ENCODE data around the gene MDM2. TPM values are rescaled to one million over a fixed set of nuclear protein-coding genes. Genes with fewer than 3 reads are reported as not detected.

Gene MDM2
- total and polyA plus RNA-seq, 9 of the 15 experiments (the other 6 are each of a cell fraction or from before 2014, with no cell fraction given), result 13.6 to 100 (median 49.0) TPM

DNA sequence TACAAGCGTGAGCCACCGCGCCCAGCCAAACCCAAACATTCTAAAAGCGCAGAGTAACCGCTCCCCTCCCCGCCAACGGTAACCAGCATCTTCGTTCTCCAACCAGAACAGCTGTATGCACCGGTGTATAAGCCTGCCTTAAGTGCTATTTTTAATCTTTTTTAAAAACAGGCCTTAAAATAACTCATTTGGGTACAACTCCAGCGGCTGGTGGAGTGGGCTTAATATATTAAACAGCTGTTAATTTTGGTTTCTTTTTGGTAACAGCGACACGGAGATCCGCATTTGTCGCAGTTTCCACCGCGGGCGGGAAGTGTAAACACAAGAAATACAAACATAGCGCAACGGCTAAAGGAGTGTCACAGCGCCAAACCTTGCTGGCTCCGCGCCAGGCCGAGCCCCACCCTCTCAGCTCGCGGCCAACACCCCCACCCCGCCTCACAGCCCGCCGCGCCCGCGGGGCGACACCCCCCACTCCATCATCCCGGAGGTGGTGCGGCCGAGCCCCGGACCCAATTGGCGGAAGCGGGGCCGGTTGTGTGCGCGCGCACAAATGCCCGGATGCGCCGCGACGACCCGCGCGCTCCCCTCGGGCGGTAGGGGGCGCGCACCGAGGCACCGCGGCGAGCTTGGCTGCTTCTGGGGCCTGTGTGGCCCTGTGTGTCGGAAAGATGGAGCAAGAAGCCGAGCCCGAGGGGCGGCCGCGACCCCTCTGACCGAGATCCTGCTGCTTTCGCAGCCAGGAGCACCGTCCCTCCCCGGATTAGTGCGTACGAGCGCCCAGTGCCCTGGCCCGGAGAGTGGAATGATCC lies at the start of gene MDM2 (continued):
- TF ChIP-seq SRSF9 (IDR thresholded peaks at IDR 0.05; ENCODE audit: borderline replicate concordance, low read depth, low read length), result no peak
- TF ChIP-seq GTF2F1 (IDR thresholded peaks at IDR 0.05; ENCODE audit: low read depth, low read length), result 0 out of 2 replicates have a peak, but pooled peaks have one; percentile 37
- no peak for TF ChIP-seq HOXB6 (CRISPR knock-in tag; IDR thresholded peaks at IDR 0.05; ENCODE audit: borderline replicate concordance)
- TF ChIP-seq, protein P1, sequence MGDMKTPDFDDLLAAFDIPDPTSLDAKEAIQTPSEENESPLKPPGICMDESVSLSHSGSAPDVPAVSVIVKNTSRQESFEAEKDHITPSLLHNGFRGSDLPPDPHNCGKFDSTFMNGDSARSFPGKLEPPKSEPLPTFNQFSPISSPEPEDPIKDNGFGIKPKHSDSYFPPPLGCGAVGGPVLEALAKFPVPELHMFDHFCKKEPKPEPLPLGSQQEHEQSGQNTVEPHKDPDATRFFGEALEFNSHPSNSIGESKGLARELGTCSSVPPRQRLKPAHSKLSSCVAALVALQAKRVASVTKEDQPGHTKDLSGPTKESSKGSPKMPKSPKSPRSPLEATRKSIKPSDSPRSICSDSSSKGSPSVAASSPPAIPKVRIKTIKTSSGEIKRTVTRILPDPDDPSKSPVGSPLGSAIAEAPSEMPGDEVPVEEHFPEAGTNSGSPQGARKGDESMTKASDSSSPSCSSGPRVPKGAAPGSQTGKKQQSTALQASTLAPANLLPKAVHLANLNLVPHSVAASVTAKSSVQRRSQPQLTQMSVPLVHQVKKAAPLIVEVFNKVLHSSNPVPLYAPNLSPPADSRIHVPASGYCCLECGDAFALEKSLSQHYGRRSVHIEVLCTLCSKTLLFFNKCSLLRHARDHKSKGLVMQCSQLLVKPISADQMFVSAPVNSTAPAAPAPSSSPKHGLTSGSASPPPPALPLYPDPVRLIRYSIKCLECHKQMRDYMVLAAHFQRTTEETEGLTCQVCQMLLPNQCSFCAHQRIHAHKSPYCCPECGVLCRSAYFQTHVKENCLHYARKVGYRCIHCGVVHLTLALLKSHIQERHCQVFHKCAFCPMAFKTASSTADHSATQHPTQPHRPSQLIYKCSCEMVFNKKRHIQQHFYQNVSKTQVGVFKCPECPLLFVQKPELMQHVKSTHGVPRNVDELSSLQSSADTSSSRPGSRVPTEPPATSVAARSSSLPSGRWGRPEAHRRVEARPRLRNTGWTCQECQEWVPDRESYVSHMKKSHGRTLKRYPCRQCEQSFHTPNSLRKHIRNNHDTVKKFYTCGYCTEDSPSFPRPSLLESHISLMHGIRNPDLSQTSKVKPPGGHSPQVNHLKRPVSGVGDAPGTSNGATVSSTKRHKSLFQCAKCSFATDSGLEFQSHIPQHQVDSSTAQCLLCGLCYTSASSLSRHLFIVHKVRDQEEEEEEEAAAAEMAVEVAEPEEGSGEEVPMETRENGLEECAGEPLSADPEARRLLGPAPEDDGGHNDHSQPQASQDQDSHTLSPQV (IDR thresholded peaks at IDR 0.05), result peak; percentile 16; the same call in 1 of the 2 replicates
- TF ChIP-seq, protein P2, sequence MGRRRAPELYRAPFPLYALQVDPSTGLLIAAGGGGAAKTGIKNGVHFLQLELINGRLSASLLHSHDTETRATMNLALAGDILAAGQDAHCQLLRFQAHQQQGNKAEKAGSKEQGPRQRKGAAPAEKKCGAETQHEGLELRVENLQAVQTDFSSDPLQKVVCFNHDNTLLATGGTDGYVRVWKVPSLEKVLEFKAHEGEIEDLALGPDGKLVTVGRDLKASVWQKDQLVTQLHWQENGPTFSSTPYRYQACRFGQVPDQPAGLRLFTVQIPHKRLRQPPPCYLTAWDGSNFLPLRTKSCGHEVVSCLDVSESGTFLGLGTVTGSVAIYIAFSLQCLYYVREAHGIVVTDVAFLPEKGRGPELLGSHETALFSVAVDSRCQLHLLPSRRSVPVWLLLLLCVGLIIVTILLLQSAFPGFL (CRISPR knock-in tag; IDR thresholded peaks at IDR 0.05), result no peak
- no peak for TF ChIP-seq RFX5 (IDR thresholded peaks at IDR 0.05; ENCODE audit: low read depth, low read length)
- no peak for TF ChIP-seq HLTF (IDR thresholded peaks at IDR 0.05)
- TF ChIP-seq JUNB (CRISPR knock-in tag; conservative IDR thresholded peaks at IDR 0.05), result no peak
- TF ChIP-seq CBX5 (IDR thresholded peaks at IDR 0.05; ENCODE audit: borderline replicate concordance, low read depth), result no peak
- TF ChIP-seq ZNF140 (CRISPR knock-in tag; IDR thresholded peaks at IDR 0.05), result no peak
- TF ChIP-seq ASH1L (IDR thresholded peaks at IDR 0.05; ENCODE audit: borderline replicate concordance, low read depth, partially characterized antibody), result no peak
- TF ChIP-seq GABPB1 (CRISPR knock-in tag; IDR thresholded peaks at IDR 0.05), result peak; percentile 70; the same call in 1 of the 2 replicates
- TF ChIP-seq PHF8 (IDR thresholded peaks at IDR 0.05; ENCODE audit: borderline replicate concordance, low read length), result peak; percentile 89
- no peak for TF ChIP-seq TEAD4 (IDR thresholded peaks at IDR 0.05; ENCODE audit: low read length)
- TF ChIP-seq TEAD4 (CRISPR knock-in tag; IDR thresholded peaks at IDR 0.05; ENCODE audit: borderline replicate concordance), result no peak
- TF ChIP-seq TSC22D4 (tag; IDR thresholded peaks at IDR 0.05), result no peak
- TF ChIP-seq NONO (IDR thresholded peaks at IDR 0.05; ENCODE audit: low read depth in 2 of 2, low read length in 1 of 2), result peak; percentile 20 to 56; a peak in 2 of 4 replicates
- TF ChIP-seq TGIF2 (CRISPR knock-in tag; IDR thresholded peaks at IDR 0.05), result no peak
- no peak for TF ChIP-seq ZNF551 (CRISPR knock-in tag; IDR thresholded peaks at IDR 0.05)
- 0 out of 2 replicates have a peak, but pooled peaks have one; percentile 7 for TF ChIP-seq CEBPB (tag; IDR thresholded peaks at IDR 0.05)
- no peak for TF ChIP-seq WHSC1 (IDR thresholded peaks at IDR 0.05; ENCODE audit: low read length)
- no peak for TF ChIP-seq SETDB1 (IDR thresholded peaks at IDR 0.05; ENCODE audit: low read length)

Measured in K562 (cell line).